GM12864 (cell line): ENCODE measurements around the gene CENPP.

ENCODE experiments used
- DNase-seq: peaks from one replicate; pipeline ENCODE4 v3.0.0-alpha.2; 2011; ENCODE audit warnings: low read depth
- H3K4me3 ChIP-seq: 2 replicates; pipeline ENCODE4 v1.5.1; 2011; ENCODE audit warnings: mild to moderate bottlenecking, low read depth, low read length, control low read depth
- TF ChIP-seq, protein P1 (sequence below): IDR thresholded peaks from 2 replicates; pipeline ENCODE4 v1.5.1; 2011; ENCODE audit warnings: low read depth, mild to moderate bottlenecking, moderate library complexity, low read length, control low read depth, inconsistent platforms; ENCODE audit errors: missing control alignments

Gene CENPP

DNA sequence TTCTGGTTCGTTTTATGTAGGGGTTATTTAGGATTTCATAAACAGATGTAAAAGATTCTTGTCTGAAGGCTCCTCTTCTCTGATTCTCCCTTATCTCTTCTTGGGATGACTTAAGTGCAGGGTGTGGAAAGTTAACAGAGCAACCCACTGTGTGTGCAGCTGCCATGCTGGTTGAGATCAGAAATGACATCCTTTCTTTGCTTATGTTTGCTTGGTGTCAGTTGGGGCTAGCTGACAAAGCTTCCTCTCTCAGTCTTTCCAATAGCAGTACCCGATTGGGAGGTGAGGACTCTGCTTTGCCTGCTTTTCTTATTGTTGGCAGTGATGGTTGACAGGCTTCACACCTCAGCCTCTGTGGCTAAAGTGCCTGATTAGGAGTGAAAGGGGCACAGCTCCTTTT is 52.1 kb downstream of the CENPP start:
- no peak for DNase-seq
- TF ChIP-seq, protein P1, sequence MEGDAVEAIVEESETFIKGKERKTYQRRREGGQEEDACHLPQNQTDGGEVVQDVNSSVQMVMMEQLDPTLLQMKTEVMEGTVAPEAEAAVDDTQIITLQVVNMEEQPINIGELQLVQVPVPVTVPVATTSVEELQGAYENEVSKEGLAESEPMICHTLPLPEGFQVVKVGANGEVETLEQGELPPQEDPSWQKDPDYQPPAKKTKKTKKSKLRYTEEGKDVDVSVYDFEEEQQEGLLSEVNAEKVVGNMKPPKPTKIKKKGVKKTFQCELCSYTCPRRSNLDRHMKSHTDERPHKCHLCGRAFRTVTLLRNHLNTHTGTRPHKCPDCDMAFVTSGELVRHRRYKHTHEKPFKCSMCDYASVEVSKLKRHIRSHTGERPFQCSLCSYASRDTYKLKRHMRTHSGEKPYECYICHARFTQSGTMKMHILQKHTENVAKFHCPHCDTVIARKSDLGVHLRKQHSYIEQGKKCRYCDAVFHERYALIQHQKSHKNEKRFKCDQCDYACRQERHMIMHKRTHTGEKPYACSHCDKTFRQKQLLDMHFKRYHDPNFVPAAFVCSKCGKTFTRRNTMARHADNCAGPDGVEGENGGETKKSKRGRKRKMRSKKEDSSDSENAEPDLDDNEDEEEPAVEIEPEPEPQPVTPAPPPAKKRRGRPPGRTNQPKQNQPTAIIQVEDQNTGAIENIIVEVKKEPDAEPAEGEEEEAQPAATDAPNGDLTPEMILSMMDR = no peak

DNA sequence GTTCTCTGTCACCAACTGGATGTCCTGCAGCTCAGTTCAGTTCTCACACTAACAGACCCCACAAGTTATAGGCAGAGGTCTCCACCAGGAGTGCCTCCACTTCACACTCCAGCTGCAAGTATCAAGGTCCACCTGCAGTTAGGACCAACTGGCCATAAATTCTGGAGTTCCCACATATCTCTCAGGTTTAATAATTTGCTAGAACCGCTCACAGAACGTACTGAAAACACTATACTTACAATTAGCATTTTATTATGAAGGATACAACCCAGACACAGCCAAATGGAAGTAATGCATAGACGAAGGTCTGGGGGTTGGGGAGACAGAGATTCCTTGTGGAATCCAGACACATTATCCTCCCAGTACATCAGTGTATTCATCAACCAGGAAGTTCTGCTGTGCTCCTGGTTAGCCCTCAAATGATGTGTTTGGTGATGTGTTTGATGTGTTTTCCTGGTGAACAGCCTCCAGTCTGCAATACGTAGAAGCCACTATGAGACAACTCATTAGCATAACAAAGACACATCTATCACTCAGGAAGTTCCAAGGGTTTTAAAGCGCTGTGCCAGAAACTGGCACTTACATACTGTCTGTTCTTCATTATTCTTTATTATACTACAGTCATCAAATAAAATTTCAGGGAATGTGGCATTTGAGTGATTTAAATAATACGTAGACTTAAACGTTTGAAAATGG is 53.3 kb downstream of the CENPP start:
- TF ChIP-seq, protein P1 = no peak
- no peak overlapping the region for H3K4me3 ChIP-seq
- DNase-seq = no peak

More for the DNA sequence above, 52.1 kb downstream of the CENPP start:
- no peak overlapping the region for H3K4me3 ChIP-seq

DNA sequence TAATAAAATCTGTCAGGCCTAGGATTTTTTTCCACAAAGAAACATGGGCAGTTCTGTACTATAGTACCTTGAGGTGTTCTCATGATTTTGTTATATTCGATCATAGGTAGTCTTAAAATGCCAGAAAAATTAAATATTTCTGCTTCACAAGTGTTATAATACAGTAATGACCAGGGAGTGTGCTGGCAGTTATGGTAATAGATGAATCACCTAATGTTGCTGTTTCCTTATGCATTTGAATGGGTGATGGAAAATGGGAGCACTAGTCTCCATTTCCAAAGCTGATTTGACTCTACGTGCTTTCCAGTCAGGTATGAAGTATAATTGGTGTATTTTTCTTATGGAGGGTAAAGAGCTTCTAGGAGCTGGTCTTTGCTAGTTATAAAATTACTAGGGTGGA is 54.9 kb downstream of the CENPP start:
- H3K4me3 ChIP-seq = no peak overlapping the region
- TF ChIP-seq, protein P1 = no peak
- DNase-seq = no peak

DNA sequence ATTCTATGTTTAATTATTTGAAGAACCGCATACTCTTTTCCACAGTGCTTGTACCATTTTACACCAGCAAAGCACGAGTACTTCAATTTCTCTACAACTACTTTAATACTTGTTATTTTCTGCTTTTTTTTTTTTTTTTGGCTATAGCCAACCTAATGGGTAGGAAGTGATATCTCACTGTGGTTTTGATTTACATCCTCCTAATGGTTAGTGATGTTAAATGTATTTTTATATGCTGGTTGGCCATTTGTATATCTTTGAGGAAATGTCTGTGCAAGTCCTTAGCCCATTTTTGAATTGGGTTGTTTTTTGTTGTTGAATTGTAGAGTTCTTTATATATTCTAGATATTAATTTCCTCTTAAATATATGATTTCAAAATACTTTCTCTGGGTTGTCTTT is 56.0 kb downstream of the CENPP start:
- TF ChIP-seq, protein P1 = no peak
- H3K4me3 ChIP-seq = no peak overlapping the region
- DNase-seq = no peak

DNA sequence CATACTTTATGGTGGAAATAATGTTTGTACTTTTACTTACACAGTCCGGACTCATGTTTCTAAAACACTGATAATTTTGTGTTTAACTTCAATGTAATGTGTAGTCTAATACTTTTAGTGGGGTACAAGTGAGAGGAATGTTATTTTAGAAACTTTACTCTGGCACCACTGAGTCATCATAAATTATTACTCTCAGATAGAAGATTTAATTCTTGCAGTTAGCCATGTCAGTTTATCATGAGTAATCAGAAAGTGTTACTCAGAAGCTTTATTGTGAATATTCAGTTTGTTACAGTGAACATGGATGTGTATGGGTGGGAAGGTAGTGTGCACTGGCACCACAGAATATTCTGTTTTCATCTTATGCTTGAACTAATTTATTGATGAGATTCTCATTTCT is 58.6 kb downstream of the CENPP start:
- H3K4me3 ChIP-seq = no peak overlapping the region
- TF ChIP-seq, protein P1 = no peak
- no peak for DNase-seq

DNA sequence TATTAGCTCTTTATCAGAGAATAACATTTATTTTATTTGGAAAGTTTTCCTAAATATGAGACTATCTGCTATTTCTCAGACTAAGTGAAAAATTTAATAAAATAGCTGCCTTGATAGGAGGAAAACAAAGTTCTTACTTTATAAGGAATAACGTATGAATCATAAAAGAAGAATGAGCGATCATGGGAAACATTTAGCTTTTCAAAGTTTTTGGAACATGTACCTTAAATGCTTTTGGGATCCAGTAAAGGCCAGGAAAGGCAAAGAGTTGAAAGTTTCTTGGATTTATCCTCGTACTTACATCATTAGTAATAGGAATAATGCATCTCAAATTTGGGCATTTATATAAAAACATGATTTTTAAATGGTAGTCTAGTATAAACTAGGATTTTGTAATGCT is 59.2 kb downstream of the CENPP start:
- H3K4me3 ChIP-seq = no peak overlapping the region
- no peak for DNase-seq
- TF ChIP-seq, protein P1 = no peak

DNA sequence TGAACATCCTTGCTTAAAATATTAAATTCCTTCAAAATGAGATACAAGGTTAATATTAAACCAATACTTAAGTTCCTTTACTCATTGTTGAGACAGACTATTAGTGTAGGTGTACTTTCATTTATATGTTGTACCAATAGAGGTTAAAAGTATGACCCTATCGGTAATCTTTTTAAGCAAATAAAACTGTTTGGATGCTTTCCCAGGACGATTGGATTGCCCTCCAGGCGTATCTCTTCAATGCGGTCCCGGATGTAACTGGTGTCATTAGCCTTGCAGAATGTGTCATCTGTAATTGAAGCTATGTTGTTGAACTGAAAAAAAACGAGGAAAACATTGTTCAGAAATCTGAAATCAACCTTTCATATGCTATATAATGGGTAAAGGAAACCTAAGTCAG is 59.7 kb downstream of the CENPP start:
- TF ChIP-seq, protein P1 = no peak
- no peak overlapping the region for H3K4me3 ChIP-seq
- DNase-seq = no peak
